BLaER1 (cell line): ENCODE data around the gene COL23A1.
A peak's percentile ranks its signal among the peaks of the same experiment; 100 is the strongest.

Experiments used
- H3K27ac ChIP-seq: shearing (Covaris generic); formaldehyde crosslinking; 2 replicates; pipeline ENCODE4 v1.8.1; 2022
- H3K27me3 ChIP-seq: shearing (Covaris generic); formaldehyde crosslinking; 2 replicates; pipeline ENCODE4 v1.8.1; 2022
- H3K36me3 ChIP-seq: shearing (Covaris generic); formaldehyde crosslinking; 2 replicates; pipeline ENCODE4 v1.8.1; 2022
- H3K4me1 ChIP-seq: shearing (Covaris generic); formaldehyde crosslinking; 2 replicates; pipeline ENCODE4 v1.8.1; 2022
- H3K4me2 ChIP-seq: shearing (Covaris generic); formaldehyde crosslinking; 2 replicates; pipeline ENCODE4 v1.8.1; 2022
- H3K4me3 ChIP-seq: shearing (Covaris generic); formaldehyde crosslinking; 2 replicates; pipeline ENCODE4 v1.8.1; 2022
- H3K9ac ChIP-seq: shearing (Covaris generic); formaldehyde crosslinking; 2 replicates; pipeline ENCODE4 v1.8.1; 2022
- H3K9me3 ChIP-seq: shearing (Covaris generic); formaldehyde crosslinking; 2 replicates; pipeline ENCODE4 v1.8.1; 2022
- H4K20me1 ChIP-seq: shearing (Covaris generic); formaldehyde crosslinking; 2 replicates; pipeline ENCODE4 v1.8.1; 2022
- Cebpa-rat ChIP-seq: shearing (Covaris generic); IDR thresholded peaks from 2 replicates; pipeline ENCODE4 v1.8.1; 2022

The COL23A1 gene

DNA sequence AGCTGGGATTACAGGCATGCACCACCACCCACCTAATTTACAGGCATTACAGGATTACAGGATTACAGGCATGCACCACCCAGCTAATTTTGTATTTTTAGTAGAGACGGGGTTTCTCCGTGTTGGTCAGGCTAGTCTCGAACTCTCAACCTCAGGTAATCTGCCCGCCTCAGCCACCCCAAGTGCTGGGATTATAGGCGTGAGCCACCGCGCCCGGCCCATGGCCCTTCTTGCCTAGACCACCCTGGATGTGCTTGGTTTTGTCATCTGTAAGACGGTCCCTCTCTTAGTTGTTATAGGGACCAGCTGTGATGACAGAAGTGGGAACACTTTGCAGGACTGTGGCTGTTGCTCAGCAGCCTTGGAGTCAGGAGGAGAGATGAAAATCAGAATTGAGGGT, 354.1 kb downstream of the COL23A1 start:
- H3K9ac ChIP-seq = no peak overlapping the region

DNA sequence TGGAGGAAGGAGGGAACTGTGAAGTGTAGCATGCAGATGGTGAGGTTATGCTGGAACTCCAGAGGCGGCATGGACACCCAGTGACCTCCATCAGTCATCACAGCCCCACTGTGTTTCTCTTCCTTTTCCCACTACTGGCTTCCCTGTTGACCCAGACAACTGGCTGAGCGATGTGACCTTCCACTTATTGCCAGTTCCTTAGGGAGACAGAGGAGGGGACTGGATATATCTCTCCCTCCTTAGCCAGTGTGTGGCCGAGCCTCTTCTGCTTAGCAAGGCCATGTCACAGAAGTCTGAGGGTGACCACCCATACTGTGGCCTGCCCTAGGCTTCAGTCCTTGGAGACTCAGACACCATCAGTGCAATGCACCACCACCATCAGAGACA, 354.6 kb downstream of the COL23A1 start:
- Histone ChIP-seq H3K27ac (no peak overlapping the region), H3K9ac (no peak overlapping the region), H4K20me1 (peaks cover 16% of the 10 kb centered on the region), H3K27me3 (no peaks in the 10 kb centered on the region), H3K4me3 (no peak overlapping the region), H3K4me1 (peaks cover 85% of the 10 kb centered on the region), H3K4me2 (0 out of 2 replicates have a peak overlapping the region, but pooled peaks have one; percentile 95), H3K36me3 (peaks cover 7% of the 10 kb centered on the region), H3K9me3 (no peaks in the 10 kb centered on the region)
- no peak for TF ChIP-seq Cebpa-rat

More for the DNA sequence above, 354.1 kb downstream of the COL23A1 start:
- TF ChIP-seq Cebpa-rat = no peak
- no peaks in the 10 kb centered on the region for H3K9me3 ChIP-seq
- H3K27ac ChIP-seq = no peak overlapping the region
- H3K4me1 ChIP-seq = peaks cover 85% of the 10 kb centered on the region
- peaks cover 2% of the 10 kb centered on the region; the same call in 1 of the 2 replicates for H3K36me3 ChIP-seq
- peaks cover 10% of the 10 kb centered on the region for H4K20me1 ChIP-seq
- peak overlapping the region; percentile 95 for H3K4me2 ChIP-seq
- no peak overlapping the region for H3K4me3 ChIP-seq
- H3K27me3 ChIP-seq = no peaks in the 10 kb centered on the region

GRCh38 chr5:178234750-178235587, 355.2 kb downstream of the COL23A1 start:
- Histone ChIP-seq H3K27ac (no peak overlapping the region; the same call in 1 of the 2 replicates), H4K20me1 (peaks cover 22% of the 10 kb centered on the region), H3K4me3 (no peak overlapping the region), H3K9ac (peak overlapping the region; percentile 58), H3K27me3 (no peaks in the 10 kb centered on the region), H3K4me2 (peak overlapping the region; percentile 56), H3K36me3 (peaks cover 13% of the 10 kb centered on the region), H3K4me1 (peaks cover 85% of the 10 kb centered on the region), H3K9me3 (no peaks in the 10 kb centered on the region)
- no peak for TF ChIP-seq Cebpa-rat

GRCh38 chr5:178234121-178234749, 356.0 kb downstream of the COL23A1 start:
- Histone ChIP-seq H3K4me3 (no peak overlapping the region), H3K4me1 (peaks cover 78% of the 10 kb centered on the region), H4K20me1 (peaks cover 29% of the 10 kb centered on the region), H3K27me3 (no peaks in the 10 kb centered on the region), H3K27ac (no peak overlapping the region), H3K9me3 (no peaks in the 10 kb centered on the region), H3K36me3 (peaks cover 21% of the 10 kb centered on the region), H3K4me2 (peak overlapping the region; percentile 56), H3K9ac (peak overlapping the region; percentile 58)
- no peak for TF ChIP-seq Cebpa-rat

DNA sequence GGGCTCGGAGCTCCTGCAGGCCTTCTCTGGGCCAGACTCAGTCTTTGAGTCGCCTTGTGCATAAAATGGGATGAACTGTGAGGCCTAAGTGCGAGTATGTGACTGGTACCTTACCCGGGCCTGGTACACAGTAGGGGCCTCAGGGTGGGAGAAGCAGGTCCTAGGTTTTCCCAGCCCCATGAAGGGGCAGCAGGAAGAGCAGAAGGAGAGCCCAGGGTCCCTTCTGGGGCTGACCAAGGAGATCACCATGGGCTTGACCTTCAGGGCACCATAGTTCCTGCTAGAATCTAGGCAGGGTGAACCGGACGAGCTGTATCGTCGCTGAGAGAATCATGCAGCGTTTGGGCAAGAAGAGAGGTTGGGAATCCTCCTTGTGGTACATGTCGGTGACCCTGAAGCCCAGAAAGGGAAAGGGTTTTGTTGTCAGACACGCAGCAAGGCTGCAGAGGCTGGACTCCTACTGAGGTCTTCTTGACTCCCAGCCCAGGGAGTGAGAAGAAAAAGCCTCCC, 357.2 kb downstream of the COL23A1 start:
- Histone ChIP-seq H3K9me3 (no peaks in the 10 kb centered on the region), H3K4me1 (peaks cover 66% of the 10 kb centered on the region), H3K4me3 (peak overlapping the region; percentile 94), H3K27ac (peak overlapping the region; percentile 95), H4K20me1 (peaks cover 42% of the 10 kb centered on the region), H3K9ac (peak overlapping the region; percentile 93), H3K36me3 (peaks cover 33% of the 10 kb centered on the region), H3K27me3 (no peaks in the 10 kb centered on the region), H3K4me2 (peak overlapping the region; percentile 99)
- TF ChIP-seq Cebpa-rat = no peak

DNA sequence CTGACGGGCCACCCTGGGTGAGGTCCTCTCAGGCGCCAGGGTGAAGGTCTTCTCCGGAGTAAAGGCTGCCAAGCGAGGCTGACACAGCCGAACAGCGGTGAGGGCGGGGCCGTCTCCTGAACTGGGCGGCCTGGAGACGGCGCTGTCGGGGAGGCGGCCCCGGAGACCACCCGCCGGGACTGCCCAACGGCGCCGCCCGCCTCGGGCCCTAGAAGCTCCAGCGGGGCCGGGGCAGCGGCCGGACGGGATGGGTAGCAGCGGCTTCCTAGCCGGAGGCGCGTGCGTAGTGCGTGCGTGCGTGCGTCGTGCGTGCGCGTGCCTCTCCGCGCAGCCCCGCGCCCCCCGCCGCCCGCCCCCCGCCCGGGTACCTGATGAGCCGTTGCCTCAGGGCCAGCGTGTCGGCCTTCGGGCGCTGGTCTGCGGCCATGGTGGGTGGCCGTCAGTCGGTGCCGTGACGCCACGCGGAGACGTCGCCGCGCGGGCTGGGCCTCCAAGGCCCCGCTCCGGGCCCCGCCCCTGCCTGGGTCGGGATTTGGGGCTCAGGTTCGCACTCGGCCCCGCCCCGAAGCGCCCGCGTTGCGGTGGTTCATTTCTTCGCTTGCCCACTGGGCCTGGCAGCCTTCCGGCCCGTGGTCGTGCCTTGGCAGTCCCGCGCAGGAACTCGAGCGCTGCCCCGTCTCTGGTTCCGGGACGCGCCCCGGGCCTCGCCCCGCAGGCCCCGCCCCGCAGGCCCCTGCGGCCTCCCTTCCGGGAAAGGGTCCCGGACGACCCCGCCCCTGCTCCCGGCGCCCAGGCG, 357.9 kb downstream of the COL23A1 start, which contains the start of gene PHYKPL:
Gene PHYKPL, minus strand, starts transcription at position 679 of the 796 bp plus-strand sequence. Its CDS starts 252 bp downstream, at position 427.
- peaks cover 40% of the 10 kb centered on the region for H3K36me3 ChIP-seq
- peak within 1 kb of the TSS; percentile 95 for H3K27ac ChIP-seq
- H3K4me2 ChIP-seq = peak within 1 kb of the TSS; percentile 99

DNA sequence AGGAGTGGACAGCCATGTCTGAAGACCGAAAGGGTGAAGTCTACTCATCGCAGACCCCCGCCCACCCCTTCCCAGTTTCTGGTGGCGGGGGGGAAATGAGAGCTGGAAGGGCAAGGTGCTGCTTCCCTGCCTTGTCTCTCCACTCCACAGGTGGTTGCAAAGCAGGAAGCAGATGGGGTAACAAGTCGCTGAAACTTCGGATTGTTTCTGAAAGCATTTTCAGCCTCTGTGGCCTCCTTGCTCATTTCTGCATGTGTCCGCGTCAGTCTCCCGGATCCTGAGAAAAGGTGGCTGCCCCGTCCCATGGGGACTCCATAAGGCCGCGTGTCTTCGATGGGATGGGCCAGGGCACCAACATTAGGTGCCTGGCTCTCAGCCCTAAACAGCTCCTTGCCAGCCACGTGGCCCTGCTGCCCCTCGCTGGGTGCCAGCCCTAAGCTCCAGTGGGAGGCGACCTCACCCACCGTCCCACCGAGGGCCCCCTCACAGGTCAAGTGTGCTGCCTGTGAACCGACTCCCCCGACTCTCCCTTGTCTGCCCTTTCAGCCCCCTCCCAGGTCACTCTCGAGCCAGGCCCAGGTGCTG, 358.6 kb downstream of the COL23A1 start:
- H3K36me3 ChIP-seq = peaks cover 47% of the 10 kb centered on the region
- no peaks in the 10 kb centered on the region for H3K9me3 ChIP-seq
- no peak for TF ChIP-seq Cebpa-rat
- H3K27me3 ChIP-seq = no peaks in the 10 kb centered on the region
- peak overlapping the region; percentile 94 for H3K4me3 ChIP-seq
- H4K20me1 ChIP-seq = peaks cover 53% of the 10 kb centered on the region
- H3K4me2 ChIP-seq = peak overlapping the region; percentile 99
- peaks cover 52% of the 10 kb centered on the region for H3K4me1 ChIP-seq
- peak overlapping the region; percentile 95 for H3K27ac ChIP-seq
- H3K9ac ChIP-seq = peak overlapping the region; percentile 93

More for the DNA sequence above, 357.9 kb downstream of the COL23A1 start, which contains the start of gene PHYKPL:
- peaks cover 59% of the 10 kb centered on the region for H3K4me1 ChIP-seq
- H3K4me3 ChIP-seq = peak within 1 kb of the TSS; percentile 94
- no peaks in the 10 kb centered on the region for H3K9me3 ChIP-seq
- H4K20me1 ChIP-seq = peaks cover 48% of the 10 kb centered on the region
- no peaks in the 10 kb centered on the region for H3K27me3 ChIP-seq
- H3K9ac ChIP-seq = peak within 1 kb of the TSS; percentile 93
- TF ChIP-seq Cebpa-rat = no peak

GRCh38 chr5:178230879-178231538, 359.2 kb downstream of the COL23A1 start:
- peaks cover 53% of the 10 kb centered on the region for H3K36me3 ChIP-seq
- peak overlapping the region; percentile 94 for H3K4me3 ChIP-seq

More at GRCh38 chr5:178230879-178231538, 359.2 kb downstream of the COL23A1 start:
- Histone ChIP-seq H3K9me3 (no peaks in the 10 kb centered on the region), H3K27me3 (no peaks in the 10 kb centered on the region), H3K27ac (peak overlapping the region; percentile 95), H3K9ac (peak overlapping the region; percentile 93), H4K20me1 (peaks cover 53% of the 10 kb centered on the region), H3K4me2 (peak overlapping the region; percentile 99), H3K4me1 (peaks cover 46% of the 10 kb centered on the region)
- TF ChIP-seq Cebpa-rat = no peak
